NCI-H82 treated with DMSO at 0.1 percent for 48 hours (cell line): ENCODE data around the gene ENKUR.
"Not testable (repeated sequence)": the region's sequence is repeated elsewhere in the genome, so short reads cannot be mapped to it uniquely, and the experiment has no call there.

Source experiments
- DNase-seq: peaks from one replicate; lab custom pipeline; 2025; ENCODE audit not compliant: unreplicated experiment; lab: John Stamatoyannopoulos, UW

ENKUR gene

DNA sequence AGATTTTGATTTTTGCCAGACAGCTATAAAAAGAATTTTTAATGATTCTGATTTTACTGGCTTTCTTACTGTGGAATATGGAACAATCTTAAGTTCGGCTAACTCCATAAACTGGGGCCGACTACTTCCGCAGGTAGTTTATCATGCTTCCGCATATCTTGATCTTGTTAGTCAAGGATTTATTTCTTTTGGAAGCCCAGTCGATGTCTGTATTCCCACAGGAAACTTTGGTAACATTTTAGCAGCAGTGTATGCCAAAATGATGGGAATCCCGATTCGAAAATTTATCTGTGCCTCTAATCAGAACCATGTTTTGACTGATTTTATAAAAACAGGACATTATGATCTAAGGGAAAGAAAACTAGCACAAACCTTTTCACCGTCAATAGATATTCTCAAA is 8.6 kb upstream of the ENKUR start:
- no peak for DNase-seq

- DNase-seq, result no peak
Measured at GRCh38 chr10:25023278-25023677, 7.3 kb upstream of the ENKUR start.

GRCh38 chr10:25018703-25019102 is 2.7 kb upstream of the ENKUR start:
- no peak for DNase-seq

- DNase-seq, result no peak
Measured at GRCh38 chr10:25017661-25018060, 1.7 kb upstream of the ENKUR start.

DNA sequence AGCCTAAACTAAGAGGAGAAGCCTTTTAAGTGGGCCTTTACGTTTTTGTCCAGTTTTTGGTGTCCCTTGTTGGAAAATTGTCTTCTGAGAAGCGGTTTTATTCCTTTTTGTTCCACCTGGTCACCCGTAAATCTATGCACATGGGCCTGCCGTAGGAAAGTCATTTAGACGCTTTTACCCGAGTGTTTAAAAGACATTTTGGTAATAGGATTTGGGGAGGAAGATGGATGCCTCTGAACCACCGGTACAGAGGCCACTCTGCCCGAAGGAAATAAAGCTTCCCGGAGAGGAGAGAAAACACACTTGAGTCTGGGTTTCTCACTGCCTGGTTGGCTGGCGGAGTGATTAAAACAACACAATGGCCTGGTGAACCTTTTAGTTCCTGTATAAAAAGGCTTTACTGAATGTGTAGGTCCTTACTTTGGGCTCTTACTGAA is 1.2 kb upstream of the ENKUR start:
- no peak for DNase-seq

GRCh38 chr10:25016376-25017153 is 607 bp upstream of the ENKUR start, which contains the start of gene THNSL1:
TSS of gene THNSL1 (plus strand) at chr10:25016612. CDS start at chr10:25023224, 6,612 bp downstream.
- peak; percentile 89 for DNase-seq

GRCh38 chr10:25014579-25014978 is 1.4 kb downstream of the ENKUR start:
- DNase-seq, result no peak

DNA sequence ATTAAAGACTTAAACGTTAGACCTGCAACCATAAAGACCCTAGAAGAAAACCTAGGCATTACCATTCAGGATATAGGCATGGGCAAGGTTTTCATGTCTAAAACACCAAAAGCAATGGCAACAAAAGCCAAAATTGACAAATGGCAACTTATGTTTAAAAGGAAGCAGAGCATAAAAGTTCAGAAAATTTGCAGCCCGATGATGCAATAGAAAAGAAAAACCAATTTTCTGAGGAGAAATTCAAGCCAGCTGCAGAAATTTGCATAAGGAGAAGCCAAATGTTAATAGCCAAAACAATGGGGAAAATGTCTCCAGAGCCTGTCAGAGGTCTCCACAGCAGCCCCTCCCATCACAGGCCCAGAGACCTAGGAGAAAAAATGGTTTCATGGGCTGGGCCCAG is 4.4 kb downstream of the ENKUR start:
- DNase-seq, result not testable (repeated sequence)

- DNase-seq, result no peak
Measured at GRCh38 chr10:24998044-24998443, 17.9 kb downstream of the ENKUR start.

GRCh38 chr10:24995072-24995471 is 20.9 kb downstream of the ENKUR start:
- DNase-seq, result no peak

GRCh38 chr10:24993237-24993958 is 22.6 kb downstream of the ENKUR start:
- DNase-seq, result no peak

GRCh38 chr10:24992512-24993133 is 23.3 kb downstream of the ENKUR start:
- DNase-seq, result no peak

DNA sequence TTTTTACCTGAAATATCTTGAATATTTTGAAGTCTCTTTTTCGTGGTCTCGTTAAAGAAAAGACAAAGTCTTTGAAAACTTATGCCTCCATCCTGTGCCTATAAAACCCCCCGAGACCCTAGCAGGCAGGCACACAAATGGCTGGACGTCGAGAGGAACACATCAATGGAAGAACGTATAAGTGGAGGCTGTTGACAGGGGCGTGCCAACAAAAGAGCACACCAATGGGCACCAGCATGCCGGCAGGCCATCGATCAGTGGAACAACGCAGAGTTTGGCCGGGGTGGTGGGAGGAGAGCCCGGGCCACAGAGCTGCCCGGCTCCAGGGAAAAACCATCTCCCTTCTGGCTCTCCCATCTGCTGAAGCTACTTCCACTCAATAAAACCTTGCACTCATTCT is 24.7 kb downstream of the ENKUR start:
- no peak for DNase-seq

GRCh38 chr10:24989867-24990266 is 26.1 kb downstream of the ENKUR start:
- no peak for DNase-seq

DNA sequence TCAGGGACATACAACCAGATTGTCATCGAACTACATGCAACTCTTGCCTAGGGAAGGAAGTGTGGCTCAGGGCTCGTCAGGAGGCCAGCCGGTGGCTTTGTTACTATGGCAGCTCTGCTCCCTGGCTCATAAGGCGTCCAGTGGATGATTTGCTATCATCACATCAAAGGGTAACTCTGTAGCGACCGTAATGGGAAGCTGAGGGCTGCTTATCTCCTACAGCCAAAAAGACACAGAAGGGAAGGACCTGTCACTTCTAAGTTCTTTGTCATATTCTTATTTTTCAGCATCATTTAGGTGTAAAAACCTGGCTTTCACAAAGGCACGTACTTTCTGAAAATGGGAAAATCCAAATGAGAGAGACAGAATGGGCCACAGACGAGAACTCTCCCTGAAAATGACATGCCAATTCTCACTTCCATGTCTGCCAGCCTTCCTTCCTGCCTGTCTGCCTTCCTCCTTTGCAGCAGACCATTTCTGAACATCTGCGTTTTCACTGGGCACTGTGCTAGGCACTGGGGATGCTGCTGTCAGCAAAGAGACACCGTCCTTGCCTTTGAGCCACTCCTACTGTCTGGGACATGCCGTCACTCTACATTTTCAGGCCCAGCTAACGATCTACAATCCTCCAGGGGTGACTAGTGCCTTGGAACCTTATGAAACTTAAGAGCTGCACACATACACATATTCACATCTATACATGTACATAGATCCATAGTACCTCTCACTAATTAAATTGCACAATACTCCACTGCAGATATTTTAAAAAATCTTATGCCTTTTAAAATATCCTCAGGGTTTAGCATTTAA is 26.9 kb downstream of the ENKUR start:
- no peak for DNase-seq

- DNase-seq, result no peak
Measured at GRCh38 chr10:24984906-24985305, 31.1 kb downstream of the ENKUR start.

GRCh38 chr10:24983946-24984345 is 32.0 kb downstream of the ENKUR start:
- no peak for DNase-seq

GRCh38 chr10:24983130-24983529 is 32.8 kb downstream of the ENKUR start:
- no peak for DNase-seq

DNA sequence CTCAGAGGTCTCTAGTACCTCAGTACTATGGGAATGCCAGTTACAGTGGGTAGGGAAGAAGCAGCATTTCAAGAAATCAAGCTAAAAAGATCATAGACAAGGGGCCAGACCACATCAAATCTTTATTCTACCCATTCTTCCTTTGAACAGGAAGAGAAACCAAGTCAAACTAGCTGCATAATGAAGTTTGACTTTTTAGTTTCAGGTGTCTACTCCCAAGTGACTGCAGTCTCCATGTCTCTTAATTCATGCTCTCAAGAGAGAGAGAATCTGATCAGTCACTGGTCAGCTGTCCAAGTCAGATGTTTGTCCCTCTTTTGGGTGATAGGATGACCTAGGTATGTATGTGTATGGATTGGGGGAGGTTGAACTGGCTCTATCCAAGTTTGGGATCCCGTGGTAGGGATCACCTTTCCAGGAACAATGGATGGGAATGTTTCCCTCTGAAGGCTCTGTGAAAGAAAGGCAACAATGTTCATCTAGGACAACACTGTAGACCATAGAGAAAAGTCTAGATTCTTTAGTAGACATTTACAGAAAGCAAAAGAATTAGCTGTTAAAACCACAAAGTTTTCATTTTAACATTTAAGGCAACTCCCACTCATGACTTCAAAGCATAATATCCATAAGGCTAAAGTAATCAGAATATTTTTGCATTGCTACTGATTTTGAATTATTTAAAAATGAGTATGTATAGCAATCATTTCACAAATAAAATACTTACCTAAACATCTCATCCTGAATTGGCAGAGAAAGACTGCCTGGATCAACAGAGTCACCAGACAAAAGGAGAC is 33.4 kb downstream of the ENKUR start:
- no peak for DNase-seq

- no peak for DNase-seq
Measured at GRCh38 chr10:24981161-24981710, 34.7 kb downstream of the ENKUR start.
